Trophoblast cell (in vitro differentiated cells and primary cell): ENCODE data around the gene TOM1L2.

Experiments used
- DNase-seq, 2 donors: peaks; one replicate each; pipeline ENCODE4 v3.0.0-alpha.2; 2016
- H2AFZ ChIP-seq: 2 replicates; pipeline ENCODE4 v1.6.1; 2013; ENCODE audit warnings: low read length, moderate library complexity, mild to moderate bottlenecking; ENCODE audit not compliant: insufficient read depth, poor library complexity
- H2AK5ac ChIP-seq: 2 replicates; pipeline ENCODE4 v1.6.1; 2013; ENCODE audit warnings: mild to moderate bottlenecking, low read length
- H2BK120ac ChIP-seq: 2 replicates; pipeline ENCODE4 v1.6.1; 2013; ENCODE audit warnings: low read length, mild to moderate bottlenecking, moderate library complexity; ENCODE audit not compliant: insufficient read depth, poor library complexity
- H2BK12ac ChIP-seq: 2 replicates; pipeline ENCODE4 v1.6.1; 2013; ENCODE audit warnings: mild to moderate bottlenecking, low read length, moderate library complexity
- H2BK5ac ChIP-seq: 2 replicates; pipeline ENCODE4 v1.6.1; 2013; ENCODE audit warnings: low read length, low read depth, moderate library complexity, mild to moderate bottlenecking; ENCODE audit not compliant: poor library complexity
- H3K14ac ChIP-seq: 2 replicates; pipeline ENCODE4 v1.6.1; 2013; ENCODE audit warnings: mild to moderate bottlenecking, low read length
- H3K18ac ChIP-seq: 2 replicates; pipeline ENCODE4 v1.6.1; 2013; ENCODE audit warnings: mild to moderate bottlenecking, low read length
- H3K23ac ChIP-seq: 2 replicates; pipeline ENCODE4 v1.6.1; 2013; ENCODE audit warnings: low read length
- H3K27ac ChIP-seq: 2 replicates; pipeline ENCODE4 v1.5.1; 2013; ENCODE audit warnings: low read depth, mild to moderate bottlenecking, inconsistent platforms, low read length, moderate library complexity
- H3K27me3 ChIP-seq: 2 replicates; pipeline ENCODE4 v1.6.1; 2013; ENCODE audit warnings: inconsistent platforms, mild to moderate bottlenecking, low read length, moderate library complexity; ENCODE audit not compliant: insufficient read depth
- H3K36me3 ChIP-seq, 2 experiments: 1 replicate in 1 of 2; 2 replicates in 1 of 2; pipeline ENCODE4 v1.6.1; 2013; ENCODE audit warnings: low read length in 2 of 2, mild to moderate bottlenecking in 2 of 2, moderate library complexity in 1 of 2; ENCODE audit not compliant: insufficient read depth in 2 of 2, control insufficient read depth in 1 of 2
- H3K4ac ChIP-seq: 2 replicates; pipeline ENCODE4 v1.6.1; 2013; ENCODE audit warnings: low read depth, mild to moderate bottlenecking, low read length, moderate library complexity
- H3K4me1 ChIP-seq, 2 experiments: 1 replicate in 1 of 2; 2 replicates in 1 of 2; pipeline ENCODE4 v1.6.1; 2013; ENCODE audit warnings: low read length in 2 of 2, mild to moderate bottlenecking in 2 of 2, moderate library complexity in 1 of 2; ENCODE audit not compliant: insufficient read depth in 2 of 2, control insufficient read depth in 1 of 2
- H3K4me2 ChIP-seq: 2 replicates; pipeline ENCODE4 v1.6.1; 2013; ENCODE audit warnings: inconsistent platforms, mild to moderate bottlenecking, low read length, moderate library complexity
- H3K4me3 ChIP-seq: 2 replicates; pipeline ENCODE4 v1.5.1; 2013; ENCODE audit warnings: mild to moderate bottlenecking, low read depth, low read length, inconsistent platforms
- H3K79me1 ChIP-seq: one replicate; pipeline ENCODE4 v1.6.1; 2013; ENCODE audit warnings: low read length
- H3K79me2 ChIP-seq: 2 replicates; pipeline ENCODE4 v1.6.1; 2013; ENCODE audit warnings: low read length, mild to moderate bottlenecking; ENCODE audit not compliant: control insufficient read depth, insufficient read depth, poor library complexity
- H3K9ac ChIP-seq: 2 replicates; pipeline ENCODE4 v1.6.1; 2013; ENCODE audit warnings: mild to moderate bottlenecking, low read length
- H3K9me3 ChIP-seq: 2 replicates; pipeline ENCODE4 v1.6.1; 2013; ENCODE audit warnings: low read depth, mild to moderate bottlenecking, control low read depth, inconsistent platforms, low read length; ENCODE audit not compliant: insufficient read depth
- H4K12ac ChIP-seq: 2 replicates; pipeline ENCODE4 v1.6.1; 2013; ENCODE audit warnings: low read depth, mild to moderate bottlenecking, low read length, moderate library complexity
- H4K8ac ChIP-seq: 2 replicates; pipeline ENCODE4 v1.6.1; 2013; ENCODE audit warnings: low read depth, mild to moderate bottlenecking, low read length, moderate library complexity
- H4K91ac ChIP-seq: one replicate; pipeline ENCODE4 v1.6.1; 2013; ENCODE audit warnings: low read depth, mild to moderate bottlenecking, low read length, moderate library complexity
- WGBS: extraction: QIAGEN DNeasy Blood & Tissue Kit; methylation state at CpG from one replicate; pipeline ENCODE4 v1.1.7; 2013; ENCODE audit warnings: missing lambda C conversion rate; ENCODE audit not compliant: insufficient read length, insufficient coverage; ENCODE audit errors: extremely low coverage; 5-methylcytosine and 5-hydroxymethylcytosine counted together

Gene TOM1L2

DNA sequence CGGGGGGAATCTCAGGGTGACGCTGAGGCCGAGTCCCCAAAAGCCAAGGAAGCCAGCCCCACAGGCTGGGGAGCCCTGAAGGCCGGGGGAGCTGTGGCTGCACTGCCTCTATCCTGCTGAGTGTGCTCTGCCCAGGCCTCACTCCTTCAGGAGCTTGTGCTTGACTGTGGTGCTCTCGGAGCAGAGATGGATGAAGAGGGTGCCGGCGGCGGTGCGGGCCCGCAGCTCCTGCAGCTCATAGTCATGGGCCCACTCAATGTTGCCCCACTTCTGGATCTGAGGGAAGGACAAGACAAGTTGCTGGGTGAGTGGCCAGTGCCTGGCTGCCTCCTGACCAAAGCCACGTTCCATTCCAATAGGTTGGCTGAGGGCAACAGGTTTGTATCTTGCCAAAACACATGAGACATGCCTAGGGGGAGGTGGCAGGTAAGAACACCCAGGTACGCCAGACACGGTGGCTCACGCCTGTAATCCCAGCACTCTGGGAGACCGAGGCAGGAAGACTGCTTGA, 46.3 kb upstream of the TOM1L2 start:
- Histone ChIP-seq H4K91ac (no peak overlapping the region), H3K36me3 (peaks cover 12 to 22% of the 10 kb centered on the region in 2 experiments), H3K27ac (no peak overlapping the region), H3K18ac (no peak overlapping the region), H2BK12ac (no peak overlapping the region), H4K12ac (no peak overlapping the region), H3K27me3 (no peaks in the 10 kb centered on the region), H3K79me2 (no peaks in the 10 kb centered on the region), H3K4me2 (no peak overlapping the region), H3K4me3 (no peak overlapping the region), H3K23ac (no peak overlapping the region), H3K4ac (no peak overlapping the region), H3K79me1 (no peaks in the 10 kb centered on the region), H2AK5ac (no peak overlapping the region), H3K9ac (no peak overlapping the region), H2BK120ac (no peak overlapping the region), H3K14ac (no peak overlapping the region), H2BK5ac (no peak overlapping the region), H4K8ac (no peak overlapping the region), H2AFZ (no peak overlapping the region), H3K4me1 (no peaks in the 10 kb centered on the region), H3K9me3 (no peaks in the 10 kb centered on the region)
- no CpG with 5 or more reads among the region's 15 CpGs for WGBS
- DNase-seq = no peak

DNA sequence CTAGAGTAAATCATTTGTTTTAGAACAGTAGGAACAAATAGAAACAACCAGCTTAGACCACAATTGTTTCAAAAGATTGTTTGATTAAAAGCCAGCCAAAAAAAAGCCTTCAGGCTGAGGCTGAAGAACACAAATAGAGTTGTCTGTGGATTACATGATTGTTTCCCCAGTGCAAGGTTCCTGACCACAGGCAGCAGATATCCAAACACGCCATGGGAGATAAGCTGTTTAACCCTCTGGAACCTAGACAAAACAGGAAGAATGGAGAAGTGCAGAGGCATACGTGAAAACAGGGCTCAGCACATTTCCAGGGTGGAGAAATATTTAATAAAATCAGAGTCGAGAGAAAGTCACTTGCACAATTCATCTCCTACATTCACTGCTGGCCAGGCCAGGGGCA, 45.8 kb upstream of the TOM1L2 start:
- H2AFZ ChIP-seq = no peak overlapping the region
- no peak overlapping the region for H3K27ac ChIP-seq
- no peak overlapping the region for H3K4ac ChIP-seq
- H3K4me1 ChIP-seq = no peaks in the 10 kb centered on the region
- no peaks in the 10 kb centered on the region for H3K9me3 ChIP-seq
- H3K79me2 ChIP-seq = no peaks in the 10 kb centered on the region
- H3K23ac ChIP-seq = no peak overlapping the region
- no peak overlapping the region for H2AK5ac ChIP-seq
- H4K12ac ChIP-seq = no peak overlapping the region
- no peak overlapping the region for H2BK120ac ChIP-seq
- no peaks in the 10 kb centered on the region for H3K27me3 ChIP-seq
- no peak overlapping the region for H3K4me3 ChIP-seq
- no peaks in the 10 kb centered on the region for H3K79me1 ChIP-seq
- no peak overlapping the region for H3K18ac ChIP-seq
- DNase-seq = no peak
- H3K14ac ChIP-seq = no peak overlapping the region
- WGBS = no CpG with 5 or more reads among the region's 3 CpGs
- no peak overlapping the region for H4K8ac ChIP-seq
- no peak overlapping the region for H4K91ac ChIP-seq
- peaks cover 12 to 22% of the 10 kb centered on the region in 2 experiments for H3K36me3 ChIP-seq
- no peak overlapping the region for H3K9ac ChIP-seq
- no peak overlapping the region for H2BK12ac ChIP-seq
- no peak overlapping the region for H3K4me2 ChIP-seq
- no peak overlapping the region for H2BK5ac ChIP-seq

DNA sequence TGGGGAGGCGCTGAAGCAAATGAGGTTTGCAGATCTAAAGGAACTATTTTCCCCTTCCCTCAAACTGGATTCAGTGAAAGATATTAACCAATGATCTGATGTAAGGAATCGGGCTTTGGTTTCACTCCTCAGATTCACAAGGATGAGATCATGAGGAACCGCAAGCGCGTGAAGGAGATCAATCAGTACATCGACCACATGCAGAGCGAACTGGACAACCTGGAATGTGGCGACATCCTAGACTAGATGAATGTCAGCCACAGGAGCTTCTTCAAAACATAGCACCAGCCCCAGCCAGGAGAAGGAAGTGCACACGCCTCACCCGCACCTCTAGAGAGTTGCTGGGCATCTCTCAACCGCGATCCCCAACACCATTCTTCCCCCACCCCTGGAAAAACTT, 44.2 kb upstream of the TOM1L2 start:
- Histone ChIP-seq H3K79me1 (no peaks in the 10 kb centered on the region), H3K18ac (no peak overlapping the region), H2AFZ (no peak overlapping the region), H2BK12ac (no peak overlapping the region), H3K4me3 (no peak overlapping the region), H3K9ac (no peak overlapping the region), H4K12ac (no peak overlapping the region), H3K23ac (no peak overlapping the region), H2BK5ac (no peak overlapping the region), H3K4ac (no peak overlapping the region), H2BK120ac (no peak overlapping the region), H3K4me2 (no peak overlapping the region), H3K27me3 (no peaks in the 10 kb centered on the region), H3K4me1 (no peaks in the 10 kb centered on the region), H3K9me3 (no peaks in the 10 kb centered on the region), H4K8ac (no peak overlapping the region), H2AK5ac (no peak overlapping the region), H4K91ac (no peak overlapping the region), H3K79me2 (no peaks in the 10 kb centered on the region), H3K27ac (no peak overlapping the region), H3K36me3 (peaks cover 8 to 17% of the 10 kb centered on the region in 2 experiments), H3K14ac (no peak overlapping the region)
- WGBS = no CpG with 5 or more reads among the region's 12 CpGs
- no peak for DNase-seq

DNA sequence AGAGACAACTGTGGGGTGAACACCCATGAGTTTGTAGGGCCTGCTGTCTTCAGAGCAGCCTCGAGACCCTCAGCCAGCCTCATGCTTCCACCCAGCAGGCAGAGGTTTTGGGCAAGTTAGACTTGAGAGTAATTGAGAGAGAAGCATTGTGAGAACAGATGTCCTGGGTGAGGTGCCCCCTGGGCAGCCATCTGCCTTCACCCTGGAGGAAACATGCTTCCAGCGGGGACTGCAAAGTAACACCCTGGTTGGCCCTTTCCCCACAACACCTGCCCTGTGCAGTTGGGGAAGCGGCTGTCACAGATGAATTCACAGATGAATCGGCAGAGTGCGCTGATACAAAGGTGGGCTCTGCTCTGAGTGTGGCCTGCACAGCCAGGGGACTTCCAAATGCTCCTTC, 43.4 kb upstream of the TOM1L2 start:
- Histone ChIP-seq H2AK5ac (no peak overlapping the region), H3K79me1 (no peaks in the 10 kb centered on the region), H3K4me2 (no peak overlapping the region), H3K4me3 (no peak overlapping the region), H2BK12ac (no peak overlapping the region), H4K8ac (no peak overlapping the region), H3K23ac (no peak overlapping the region), H3K14ac (no peak overlapping the region), H4K12ac (no peak overlapping the region), H2BK5ac (no peak overlapping the region), H2AFZ (no peak overlapping the region), H3K27ac (no peak overlapping the region), H3K27me3 (no peaks in the 10 kb centered on the region), H3K18ac (no peak overlapping the region), H3K4me1 (no peaks in the 10 kb centered on the region), H4K91ac (no peak overlapping the region), H3K9me3 (peaks cover under 1% of the 10 kb centered on the region), H3K36me3 (peaks cover 11% of the 10 kb centered on the region in 2 experiments), H3K9ac (no peak overlapping the region), H3K4ac (no peak overlapping the region), H2BK120ac (no peak overlapping the region), H3K79me2 (no peaks in the 10 kb centered on the region)
- WGBS = no CpG with 5 or more reads among the region's 5 CpGs
- DNase-seq = no peak
